ENCODE data around the gene PBX4. TPM values are rescaled to one million over a fixed set of nuclear protein-coding genes. Genes with fewer than 3 reads are reported as not detected.
"Not testable (repeated sequence)": the region's sequence is repeated elsewhere in the genome, so short reads cannot be mapped to it uniquely, and the experiment has no call there.

Gene PBX4
- total RNA-seq, 2 donors from 2014 or later: 49.7 to 58.4 TPM

- peaks cover 8% of the 10 kb centered on the region for H3K36me3 Mint-ChIP-seq (ENCODE audit: low read depth)
- H3K27me3 Mint-ChIP-seq: no peaks in the 10 kb centered on the region
- peak; percentile 22 for ATAC-seq
- peaks cover 26% of the 10 kb centered on the region for H3K4me1 Mint-ChIP-seq
- DNase-seq: peak in 1 of 3 donors; percentile 22
- peak overlapping the region; percentile 99 for H3K4me3 Mint-ChIP-seq
- H3K27ac Mint-ChIP-seq: peak overlapping the region; percentile 45
- no peaks in the 10 kb centered on the region for H3K9me3 ChIP-seq (ENCODE audit: control insufficient read depth, low read length, poor library complexity, severe bottlenecking)
Measured at GRCh38 chr19:19628501-19629134, 10.1 kb upstream of the PBX4 start.

GRCh38 chr19:19627621-19628500 is 9.4 kb upstream of the PBX4 start, which contains the start of gene LPAR2:
Gene LPAR2, minus strand, starts transcription at chr19:19628220. Its CDS starts 945 bp downstream, at chr19:19627275.
- Mint-ChIP-seq H3K27ac (peak within 1 kb of the TSS; percentile 93), H3K36me3 (ENCODE audit: low read depth) (peaks cover 3% of the 10 kb centered on the region), H3K27me3 (no peaks in the 10 kb centered on the region), H3K4me3 (peak within 1 kb of the TSS; percentile 99), H3K4me1 (peaks cover 23% of the 10 kb centered on the region)
- ATAC-seq (peak; percentile 91), DNase-seq (peak; percentile 72 to 89 (median 84))
- H3K9me3 ChIP-seq (ENCODE audit: control insufficient read depth, low read length, poor library complexity, severe bottlenecking): no peaks in the 10 kb centered on the region

- H3K27ac Mint-ChIP-seq: peak overlapping the region; percentile 93
- no peaks in the 10 kb centered on the region for H3K27me3 Mint-ChIP-seq
- H3K9me3 ChIP-seq (ENCODE audit: control insufficient read depth, low read length, poor library complexity, severe bottlenecking): no peaks in the 10 kb centered on the region
- DNase-seq (no peak), ATAC-seq (no peak)
- H3K36me3 Mint-ChIP-seq (ENCODE audit: low read depth): peaks cover 3% of the 10 kb centered on the region
- peak overlapping the region; percentile 99 for H3K4me3 Mint-ChIP-seq
- H3K4me1 Mint-ChIP-seq: peaks cover 23% of the 10 kb centered on the region
Measured at GRCh38 chr19:19626516-19627472, 8.3 kb upstream of the PBX4 start.

GRCh38 chr19:19624032-19624570 is 5.6 kb upstream of the PBX4 start:
- ATAC-seq (no peak), DNase-seq (no peak)
- H3K4me3 Mint-ChIP-seq: no peak overlapping the region
- peaks cover 3% of the 10 kb centered on the region for H3K36me3 Mint-ChIP-seq (ENCODE audit: low read depth)
- H3K27ac Mint-ChIP-seq: peak overlapping the region; percentile 45
- no peaks in the 10 kb centered on the region for H3K27me3 Mint-ChIP-seq
- no peaks in the 10 kb centered on the region for H3K9me3 ChIP-seq (ENCODE audit: control insufficient read depth, low read length, poor library complexity, severe bottlenecking)
- H3K4me1 Mint-ChIP-seq: peaks cover 23% of the 10 kb centered on the region

GRCh38 chr19:19623383-19623782 is 4.9 kb upstream of the PBX4 start:
- Mint-ChIP-seq H3K4me3 (no peak overlapping the region), H3K36me3 (ENCODE audit: low read depth) (peaks cover 3% of the 10 kb centered on the region), H3K27me3 (no peaks in the 10 kb centered on the region), H3K4me1 (peaks cover 25% of the 10 kb centered on the region), H3K27ac (peak overlapping the region; percentile 45)
- no peaks in the 10 kb centered on the region for H3K9me3 ChIP-seq (ENCODE audit: control insufficient read depth, low read length, poor library complexity, severe bottlenecking)
- ATAC-seq (no peak), DNase-seq (no peak)

- DNase-seq (no peak), ATAC-seq (no peak)
- no peak overlapping the region for H3K4me3 Mint-ChIP-seq
- no peaks in the 10 kb centered on the region for H3K36me3 Mint-ChIP-seq (ENCODE audit: low read depth)
- H3K27me3 Mint-ChIP-seq: no peaks in the 10 kb centered on the region
- peaks cover 34% of the 10 kb centered on the region for H3K4me1 Mint-ChIP-seq
- peak overlapping the region; percentile 99 for H3K27ac Mint-ChIP-seq
- no peaks in the 10 kb centered on the region for H3K9me3 ChIP-seq (ENCODE audit: control insufficient read depth, low read length, poor library complexity, severe bottlenecking)
Measured at GRCh38 chr19:19619849-19620210, 1.3 kb upstream of the PBX4 start.

- H3K9me3 ChIP-seq (ENCODE audit: control insufficient read depth, low read length, poor library complexity, severe bottlenecking): no peaks in the 10 kb centered on the region
- DNase-seq: no peak
- Mint-ChIP-seq H3K4me3 (peak overlapping the region; percentile 93), H3K36me3 (ENCODE audit: low read depth) (no peaks in the 10 kb centered on the region), H3K27me3 (no peaks in the 10 kb centered on the region), H3K27ac (peak overlapping the region; percentile 99), H3K4me1 (peaks cover 32% of the 10 kb centered on the region)
- ATAC-seq: no peak
Measured at GRCh38 chr19:19619181-19619848, 828 bp upstream of the PBX4 start.

- Mint-ChIP-seq H3K4me1 (peaks cover 41% of the 10 kb centered on the region), H3K36me3 (ENCODE audit: low read depth) (peaks cover 3% of the 10 kb centered on the region), H3K4me3 (peak overlapping the region; percentile 80), H3K27me3 (no peaks in the 10 kb centered on the region), H3K27ac (peak overlapping the region; percentile 57)
- ATAC-seq: no peak
- DNase-seq: no peak
- no peaks in the 10 kb centered on the region for H3K9me3 ChIP-seq (ENCODE audit: control insufficient read depth, low read length, poor library complexity, severe bottlenecking)
Measured at GRCh38 chr19:19615086-19615485, 3.4 kb downstream of the PBX4 start.

- no peak for ATAC-seq
- Mint-ChIP-seq H3K36me3 (ENCODE audit: low read depth) (peaks cover 5% of the 10 kb centered on the region), H3K4me3 (no peak overlapping the region), H3K27me3 (no peaks in the 10 kb centered on the region), H3K4me1 (peaks cover 41% of the 10 kb centered on the region), H3K27ac (peak overlapping the region; percentile 57)
- DNase-seq: no peak
- H3K9me3 ChIP-seq (ENCODE audit: control insufficient read depth, low read length, poor library complexity, severe bottlenecking): no peaks in the 10 kb centered on the region
Measured at GRCh38 chr19:19613506-19613905, 5.0 kb downstream of the PBX4 start.

- peaks cover 6% of the 10 kb centered on the region for H3K36me3 Mint-ChIP-seq (ENCODE audit: low read depth)
- no peak overlapping the region for H3K27ac Mint-ChIP-seq
- H3K4me1 Mint-ChIP-seq: peaks cover 28% of the 10 kb centered on the region
- ATAC-seq: no peak
- no peaks in the 10 kb centered on the region for H3K9me3 ChIP-seq (ENCODE audit: control insufficient read depth, low read length, poor library complexity, severe bottlenecking)
- no peaks in the 10 kb centered on the region for H3K27me3 Mint-ChIP-seq
- H3K4me3 Mint-ChIP-seq: no peak overlapping the region
- DNase-seq: no peak
Measured at GRCh38 chr19:19610376-19611202, 7.9 kb downstream of the PBX4 start.

GRCh38 chr19:19606686-19607085 is 11.8 kb downstream of the PBX4 start:
- not testable (repeated sequence) for H3K27me3 Mint-ChIP-seq; H3K36me3 Mint-ChIP-seq (ENCODE audit: low read depth); H3K9me3 ChIP-seq (ENCODE audit: control insufficient read depth, low read length, poor library complexity, severe bottlenecking); DNase-seq; ATAC-seq
- Mint-ChIP-seq H3K27ac (peak overlapping the region; percentile 97), H3K4me3 (peak overlapping the region; percentile 83), H3K4me1 (peaks cover 30% of the 10 kb centered on the region)
